HG03558 (cell line): Measurements from ENCODE around the gene ZSWIM3.
"Not testable (repeated sequence)": the region's sequence is repeated elsewhere in the genome, so short reads cannot be mapped to it uniquely, and the experiment has no call there.

Experiments used
- ATAC-seq: cut with Tn5 transposase; IDR thresholded peaks from one replicate; pipeline ENCODE4 v1.9.1; 2021; ENCODE audit warnings: moderate number of reproducible peaks; ENCODE audit not compliant: unreplicated experiment; ENCODE audit errors: extremely low read depth

The ZSWIM3 gene

GRCh38 chr20:45857114-45857881 lies at the start of gene ZSWIM3, which contains the start of gene ACOT8:
TSS of gene ZSWIM3 (plus strand) at chr20:45857614. CDS start at chr20:45857826, 212 bp downstream.
TSS of gene ACOT8 (minus strand) at chr20:45857392. CDS start at chr20:45857315, 77 bp downstream.
- ATAC-seq: peak; percentile 83

- ATAC-seq: no peak
Observed at GRCh38 chr20:45810191-45810970, 47.0 kb upstream of the ZSWIM3 start.

GRCh38 chr20:45812157-45813005 lies 45.0 kb upstream of the ZSWIM3 start, which contains the start of gene UBE2C:
TSS of gene UBE2C (plus strand) at chr20:45812644. CDS start at chr20:45812696, 52 bp downstream.
- peak; percentile 96 for ATAC-seq

- ATAC-seq: no peak
Observed at GRCh38 chr20:45813006-45813340, 44.4 kb upstream of the ZSWIM3 start.

- no peak for ATAC-seq
Observed at GRCh38 chr20:45813489-45813888, 43.9 kb upstream of the ZSWIM3 start.

- no peak for ATAC-seq
Observed at GRCh38 chr20:45814314-45814713, 43.1 kb upstream of the ZSWIM3 start.

- ATAC-seq: no peak
Observed at GRCh38 chr20:45816951-45817350, 40.5 kb upstream of the ZSWIM3 start.

GRCh38 chr20:45817376-45818194 lies 39.8 kb upstream of the ZSWIM3 start:
- ATAC-seq: no peak

- no peak for ATAC-seq
Observed at GRCh38 chr20:45818239-45818638, 39.2 kb upstream of the ZSWIM3 start.

GRCh38 chr20:45819466-45819865 lies 37.9 kb upstream of the ZSWIM3 start:
- no peak for ATAC-seq

GRCh38 chr20:45821947-45822346 lies 35.5 kb upstream of the ZSWIM3 start:
- ATAC-seq: no peak

GRCh38 chr20:45822857-45823256 lies 34.6 kb upstream of the ZSWIM3 start:
- ATAC-seq: no peak

GRCh38 chr20:45823949-45824835 lies 33.2 kb upstream of the ZSWIM3 start:
- ATAC-seq: no peak

GRCh38 chr20:45826381-45827019 lies 30.9 kb upstream of the ZSWIM3 start:
- ATAC-seq: no peak

- no peak for ATAC-seq
Observed at GRCh38 chr20:45827030-45827652, 30.3 kb upstream of the ZSWIM3 start, which contains the start of gene TNNC2. TSS of gene TNNC2 (minus strand) at chr20:45827312. CDS start at chr20:45827248, 64 bp downstream.

- no peak for ATAC-seq
Observed at GRCh38 chr20:45827712-45828111, 29.7 kb upstream of the ZSWIM3 start.

- ATAC-seq: no peak
Observed at GRCh38 chr20:45828589-45828988, 28.8 kb upstream of the ZSWIM3 start.

GRCh38 chr20:45829673-45830106 lies 27.7 kb upstream of the ZSWIM3 start:
- not testable (repeated sequence) for ATAC-seq
